GM21423 (cell line): Measurements from ENCODE around the gene DTX1.

Experiments used
- ATAC-seq: cut with Tn5 transposase; IDR thresholded peaks from one replicate; pipeline ENCODE4 v1.9.1; 2021; ENCODE audit warnings: mild to moderate bottlenecking, moderate library complexity; ENCODE audit not compliant: unreplicated experiment

DTX1 gene

GRCh38 chr12:113070117-113070906, 13.8 kb downstream of the DTX1 start:
- no peak for ATAC-seq

GRCh38 chr12:113071135-113072112, 14.9 kb downstream of the DTX1 start:
- no peak for ATAC-seq

GRCh38 chr12:113072136-113072535, 15.6 kb downstream of the DTX1 start:
- ATAC-seq, result no peak

GRCh38 chr12:113073586-113073985, 17.1 kb downstream of the DTX1 start:
- no peak for ATAC-seq

- peak; percentile 86 for ATAC-seq
Measured at GRCh38 chr12:113075137-113075683, 18.7 kb downstream of the DTX1 start.

DNA sequence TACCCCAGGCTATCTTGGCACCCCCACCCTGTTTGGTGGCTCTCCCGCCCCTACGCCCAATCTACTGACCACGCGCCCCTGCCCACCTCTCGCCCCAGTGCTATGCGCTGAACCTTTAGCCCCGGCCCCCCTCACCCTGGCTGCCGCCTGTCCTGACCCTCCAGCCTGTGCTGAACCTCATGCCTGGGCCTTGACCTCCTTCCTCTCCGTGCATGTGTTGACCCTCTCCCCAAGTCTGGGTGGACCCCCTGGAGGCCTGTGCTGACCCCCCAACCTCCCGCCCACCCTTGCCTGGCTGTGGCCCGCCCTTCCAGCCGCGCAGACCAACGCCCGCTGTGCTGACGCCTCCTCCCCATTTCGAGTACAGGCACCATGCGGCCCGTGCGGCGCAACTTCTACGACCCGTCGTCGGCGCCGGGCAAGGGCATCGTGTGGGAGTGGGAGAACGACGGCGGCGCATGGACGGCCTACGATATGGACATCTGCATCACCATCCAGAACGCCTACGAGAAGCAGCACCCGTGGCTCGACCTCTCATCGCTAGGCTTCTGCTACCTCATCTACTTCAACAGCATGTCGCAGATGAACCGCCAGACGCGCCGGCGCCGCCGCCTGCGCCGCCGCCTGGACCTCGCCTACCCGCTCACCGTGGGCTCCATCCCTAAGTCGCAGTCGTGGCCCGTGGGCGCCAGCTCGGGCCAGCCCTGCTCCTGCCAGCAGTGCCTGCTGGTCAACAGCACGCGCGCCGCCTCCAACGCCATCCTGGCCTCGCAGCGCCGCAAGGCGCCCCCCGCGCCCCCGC, 20.7 kb downstream of the DTX1 start:
- ATAC-seq, result no peak

DNA sequence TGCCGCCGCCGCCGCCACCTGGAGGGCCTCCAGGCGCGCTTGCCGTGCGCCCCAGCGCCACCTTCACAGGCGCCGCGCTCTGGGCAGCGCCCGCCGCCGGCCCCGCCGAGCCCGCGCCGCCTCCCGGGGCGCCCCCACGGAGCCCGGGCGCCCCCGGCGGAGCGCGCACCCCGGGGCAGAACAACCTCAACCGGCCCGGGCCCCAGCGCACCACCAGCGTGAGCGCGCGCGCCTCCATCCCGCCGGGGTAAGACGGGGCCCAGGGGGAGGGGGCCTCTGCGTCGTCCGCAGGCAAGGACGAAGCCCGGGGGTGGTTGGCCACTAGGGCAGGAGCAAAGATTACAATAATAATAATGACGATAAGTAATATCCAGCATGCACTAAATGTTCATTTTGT, 21.3 kb downstream of the DTX1 start:
- ATAC-seq, result no peak

- ATAC-seq, result no peak
Measured at GRCh38 chr12:113081873-113082272, 25.3 kb downstream of the DTX1 start.

GRCh38 chr12:113082486-113083148, 26.1 kb downstream of the DTX1 start:
- ATAC-seq, result peak; percentile 65

GRCh38 chr12:113083863-113084435, 27.4 kb downstream of the DTX1 start:
- ATAC-seq, result no peak

DNA sequence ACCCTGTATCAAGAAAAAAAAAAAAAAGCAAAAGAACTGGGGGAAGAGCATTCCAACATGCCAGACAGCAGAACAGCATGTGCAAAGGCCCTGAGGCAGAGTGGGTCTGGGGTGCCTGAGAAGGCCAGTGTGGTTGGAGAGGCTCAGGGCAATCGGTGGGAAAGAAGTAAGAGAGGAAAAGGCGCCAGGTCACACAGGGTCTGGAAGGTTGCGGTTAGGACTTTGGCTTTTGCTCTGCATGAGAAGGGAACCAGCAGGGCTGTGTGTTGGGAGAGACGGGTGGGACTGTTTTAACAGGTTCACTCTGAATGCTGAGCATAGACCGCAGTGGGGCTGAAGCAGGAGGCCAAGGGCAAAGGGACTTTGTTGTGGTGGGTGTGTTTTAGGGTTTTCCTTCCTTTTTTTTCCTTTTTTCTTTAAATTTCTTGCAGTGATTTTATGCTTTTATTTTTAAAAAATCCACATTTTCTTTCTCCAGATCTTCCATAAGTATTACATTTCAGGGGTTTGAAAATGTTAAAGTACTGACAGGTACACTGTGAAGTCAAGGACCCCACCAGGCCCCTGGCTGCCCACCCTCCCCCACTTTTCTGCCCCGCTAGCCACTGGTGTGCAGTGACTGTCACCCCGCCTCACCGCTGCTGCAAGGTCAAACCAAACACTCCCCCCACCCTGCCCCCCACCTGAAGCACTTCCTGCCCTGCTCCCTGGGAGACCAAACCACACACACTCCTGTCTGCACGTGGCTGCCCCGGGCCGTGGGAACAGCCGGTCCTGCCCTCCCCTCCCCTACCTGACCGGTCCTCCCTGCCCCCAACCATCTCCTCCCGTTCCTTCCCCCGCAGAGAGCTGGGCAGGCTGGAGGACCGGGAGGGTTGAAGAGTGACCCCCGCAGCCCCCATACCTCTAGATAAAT, 30.0 kb downstream of the DTX1 start:
- no peak for ATAC-seq

GRCh38 chr12:113087193-113087592, 30.7 kb downstream of the DTX1 start:
- no peak for ATAC-seq

DNA sequence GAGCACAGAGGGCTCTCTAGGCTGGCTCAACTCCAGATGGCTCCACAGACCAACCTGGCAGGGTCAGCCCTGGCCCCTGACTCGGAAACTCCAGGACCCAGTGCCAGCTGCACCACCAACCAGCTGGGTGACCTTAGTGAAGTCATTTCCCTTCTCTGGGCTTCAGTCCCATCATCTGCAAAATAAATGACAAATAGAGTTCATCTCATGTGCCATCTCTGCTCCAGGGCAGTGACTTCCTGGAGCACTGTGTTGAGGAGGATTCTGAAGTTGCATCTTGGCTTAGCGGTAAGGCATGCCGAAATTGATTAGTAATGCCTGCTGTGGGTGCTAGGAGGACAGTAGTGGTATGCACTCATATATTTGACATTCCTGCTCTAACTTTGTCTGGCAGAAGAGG, 31.5 kb downstream of the DTX1 start:
- ATAC-seq, result no peak

GRCh38 chr12:113088971-113089756, 32.6 kb downstream of the DTX1 start:
- no peak for ATAC-seq

DNA sequence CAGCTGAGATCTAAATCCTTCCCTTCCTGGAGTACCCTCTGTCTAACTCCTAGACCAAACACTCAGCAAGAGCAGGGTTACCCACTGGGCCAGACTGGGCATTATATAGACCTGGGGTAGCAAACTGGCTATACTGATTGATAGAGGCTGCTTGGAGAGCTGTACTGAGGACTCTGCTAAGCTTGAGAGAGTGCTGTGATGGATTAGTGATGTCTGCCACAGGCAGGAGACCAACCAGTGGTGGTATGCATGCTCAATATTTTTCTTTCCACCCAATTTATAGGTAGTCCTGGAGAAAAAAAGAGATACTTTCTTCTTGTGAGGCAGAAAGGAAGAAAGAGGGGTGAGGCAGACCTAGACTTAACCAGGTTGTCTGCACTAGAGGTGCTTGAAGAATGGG, 33.3 kb downstream of the DTX1 start:
- ATAC-seq, result no peak

DNA sequence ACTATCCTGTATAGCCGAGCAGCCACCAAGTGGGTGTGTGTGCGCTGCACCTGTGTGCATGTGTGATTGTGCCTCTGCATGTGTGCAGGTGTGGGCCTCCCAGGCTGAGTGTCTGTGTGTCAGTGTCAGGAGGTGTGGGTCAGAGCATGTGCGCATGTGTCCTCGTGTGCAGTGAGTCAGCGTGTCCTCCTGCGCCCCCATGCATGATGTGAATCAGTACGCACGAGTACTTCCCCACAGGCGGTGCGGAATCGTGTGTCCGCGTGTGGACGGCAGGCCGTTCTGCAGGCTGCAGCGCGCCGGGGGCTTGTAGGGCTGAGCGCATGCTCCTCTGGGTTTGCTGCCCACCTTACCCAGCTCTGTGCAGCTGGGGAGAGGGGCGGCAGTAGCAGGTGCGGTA, 34.2 kb downstream of the DTX1 start:
- no peak for ATAC-seq

- ATAC-seq, result no peak
Measured at GRCh38 chr12:113091506-113091905, 35.0 kb downstream of the DTX1 start.
